ENCODE measurements around the gene NCAM1.

GRCh38 chr11:113065330-113065729, 104.1 kb downstream of the NCAM1 start:
- no peak for TF ChIP-seq POLR2A (IDR thresholded peaks at IDR 0.05; ENCODE audit: insufficient read depth in 1 of 2, low read depth in 2 of 2, low read length in 2 of 2)
- TF ChIP-seq ELF1 (CRISPR knock-in tag; IDR thresholded peaks at IDR 0.05): no peak
- no peak for TF ChIP-seq ARHGAP35 (CRISPR knock-in tag; IDR thresholded peaks at IDR 0.05; ENCODE audit: borderline replicate concordance)
- no peak for TF ChIP-seq HMGXB4 (CRISPR knock-in tag; IDR thresholded peaks at IDR 0.05; ENCODE audit: borderline replicate concordance in 1 of 2, low read depth in 1 of 2)
